AG20443 (cell line): Measurements from ENCODE around the gene PNMA6E.
A peak's percentile ranks its signal among the peaks of the same experiment; 100 is the strongest.

Source experiments
- DNase-seq: peaks from one replicate; pipeline ENCODE4 v3.0.0; 2012; ENCODE audit warnings: low spot score, mixed read lengths

Gene PNMA6E

GRCh38 chrX:153435845-153436244, 34.7 kb upstream of the PNMA6E start:
- no peak for DNase-seq

GRCh38 chrX:153434801-153435200, 33.7 kb upstream of the PNMA6E start:
- DNase-seq, result no peak

- no peak for DNase-seq
Measured at GRCh38 chrX:153433781-153434285, 32.7 kb upstream of the PNMA6E start.

- no peak for DNase-seq
Measured at GRCh38 chrX:153433161-153433680, 32.1 kb upstream of the PNMA6E start.

GRCh38 chrX:153430796-153431195, 29.6 kb upstream of the PNMA6E start:
- DNase-seq, result no peak

- DNase-seq, result no peak
Measured at GRCh38 chrX:153426204-153426603, 25.1 kb upstream of the PNMA6E start.

GRCh38 chrX:153423652-153424051, 22.5 kb upstream of the PNMA6E start:
- no peak for DNase-seq

- DNase-seq, result no peak
Measured at GRCh38 chrX:153421856-153422255, 20.7 kb upstream of the PNMA6E start.

- no peak for DNase-seq
Measured at GRCh38 chrX:153420851-153421599, 19.9 kb upstream of the PNMA6E start.

- no peak for DNase-seq
Measured at GRCh38 chrX:153417637-153418036, 16.5 kb upstream of the PNMA6E start.

- no peak for DNase-seq
Measured at GRCh38 chrX:153416781-153417450, 15.8 kb upstream of the PNMA6E start.

- peak; percentile 21 for DNase-seq
Measured at GRCh38 chrX:153414856-153415510, 13.8 kb upstream of the PNMA6E start.

GRCh38 chrX:153413731-153414130, 12.6 kb upstream of the PNMA6E start:
- DNase-seq, result no peak

- no peak for DNase-seq
Measured at GRCh38 chrX:153412746-153413720, 11.9 kb upstream of the PNMA6E start.

GRCh38 chrX:153411988-153412574, 10.9 kb upstream of the PNMA6E start:
- DNase-seq, result no peak

- peak; percentile 70 for DNase-seq
Measured at GRCh38 chrX:153411255-153411987, 10.3 kb upstream of the PNMA6E start, which contains the start of gene ZFP92. TSS of gene ZFP92 (plus strand) at chrX:153411472. CDS start at chrX:153418323, 6,851 bp downstream.

- no peak for DNase-seq
Measured at GRCh38 chrX:153410888-153411254, 9.7 kb upstream of the PNMA6E start.

- no peak for DNase-seq
Measured at GRCh38 chrX:153410373-153410772, 9.2 kb upstream of the PNMA6E start.

- DNase-seq, result no peak
Measured at GRCh38 chrX:153409414-153410101, 8.4 kb upstream of the PNMA6E start.

GRCh38 chrX:153408871-153409351, 7.8 kb upstream of the PNMA6E start:
- no peak for DNase-seq
